Activated T-cell treated with anti-CD3 and anti-CD28 coated beads, Interleukin-2, amount 50 U/mL, for 4 hours (primary cell): ENCODE data around the gene DTL. TPM values are rescaled to one million over a fixed set of nuclear protein-coding genes. Genes with fewer than 3 reads are reported as not detected.
A peak's percentile ranks its signal among the peaks of the same experiment; 100 is the strongest.

ENCODE experiments used
- ATAC-seq, 2 donors: fragments of 200-7000 bp; cut with Tn5 transposase; one replicate each; pipeline ENCODE4 v1.10.0; 2021
- DNase-seq: peaks from one replicate; pipeline ENCODE4 v3.0.0-alpha.2; 2020
- H3K27me3 Mint-ChIP-seq: one replicate; pipeline ENCODE4 v1.8.0; 2021; ENCODE audit warnings: low read depth, mixed read lengths
- H3K36me3 Mint-ChIP-seq: one replicate; pipeline ENCODE4 v1.8.0; 2022; ENCODE audit warnings: mixed read lengths; ENCODE audit not compliant: insufficient read depth
- H3K4me1 Mint-ChIP-seq: one replicate; pipeline ENCODE4 v1.8.0; 2021; ENCODE audit warnings: low read depth, mixed read lengths
- H3K4me3 Mint-ChIP-seq: one replicate; pipeline ENCODE4 v1.8.0; 2021; ENCODE audit warnings: mild to moderate bottlenecking, moderate library complexity, mixed read lengths
- H3K9me3 Mint-ChIP-seq: one replicate; pipeline ENCODE4 v1.8.0; 2021; ENCODE audit warnings: mixed read lengths
- total RNA-seq, 3 donors: library from RNA; stranded (reverse); gene quantifications; one replicate each; pipeline ENCODE4 v1.2.1, GENCODE V29; 2021

DTL gene
- total RNA-seq, 3 donors from 2014 or later, result 47.7 to 74.5 (median 65.2) TPM

GRCh38 chr1:212118872-212119260 lies 83.3 kb downstream of the DTL start:
- H3K27me3 Mint-ChIP-seq, result no peaks in the 10 kb centered on the region
- no peak for ATAC-seq

DNA sequence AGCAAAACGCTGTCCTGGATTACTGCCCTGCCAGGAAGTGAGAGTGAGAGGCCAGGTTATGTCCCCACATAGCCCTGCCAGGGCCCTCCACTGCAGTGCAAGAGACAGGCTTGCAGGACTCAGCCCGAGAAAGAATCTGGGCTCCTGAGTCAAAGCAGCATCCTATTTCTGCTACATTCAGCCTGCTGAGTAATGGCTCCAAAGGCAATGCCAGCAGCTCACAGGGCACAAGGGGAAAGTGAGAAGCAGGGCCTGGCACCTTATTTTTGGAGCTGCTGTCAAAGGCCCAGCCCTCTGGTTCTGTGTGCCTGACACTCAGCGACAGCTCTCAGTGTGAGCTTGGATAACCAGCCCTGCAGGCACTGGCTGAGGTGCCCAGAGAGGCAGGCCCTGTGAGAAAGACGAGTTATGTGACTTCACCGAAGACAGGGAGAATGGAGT lies 83.9 kb downstream of the DTL start:
- ATAC-seq (no peak), DNase-seq (no peak)
- H3K36me3 Mint-ChIP-seq, result no peaks in the 10 kb centered on the region
- H3K9me3 Mint-ChIP-seq, result no peaks in the 10 kb centered on the region
- no peak overlapping the region for H3K4me3 Mint-ChIP-seq
- H3K27me3 Mint-ChIP-seq, result no peaks in the 10 kb centered on the region
- H3K4me1 Mint-ChIP-seq, result no peaks in the 10 kb centered on the region

More at GRCh38 chr1:212118872-212119260, 83.3 kb downstream of the DTL start:
- no peaks in the 10 kb centered on the region for H3K9me3 Mint-ChIP-seq
- no peaks in the 10 kb centered on the region for H3K4me1 Mint-ChIP-seq
- H3K4me3 Mint-ChIP-seq, result no peak overlapping the region
- no peaks in the 10 kb centered on the region for H3K36me3 Mint-ChIP-seq
- DNase-seq, result no peak

GRCh38 chr1:212119863-212120262 lies 84.3 kb downstream of the DTL start:
- Mint-ChIP-seq H3K4me3 (no peak overlapping the region), H3K9me3 (no peaks in the 10 kb centered on the region), H3K27me3 (no peaks in the 10 kb centered on the region), H3K4me1 (peaks cover under 1% of the 10 kb centered on the region), H3K36me3 (no peaks in the 10 kb centered on the region)
- ATAC-seq (no peak), DNase-seq (no peak)

DNA sequence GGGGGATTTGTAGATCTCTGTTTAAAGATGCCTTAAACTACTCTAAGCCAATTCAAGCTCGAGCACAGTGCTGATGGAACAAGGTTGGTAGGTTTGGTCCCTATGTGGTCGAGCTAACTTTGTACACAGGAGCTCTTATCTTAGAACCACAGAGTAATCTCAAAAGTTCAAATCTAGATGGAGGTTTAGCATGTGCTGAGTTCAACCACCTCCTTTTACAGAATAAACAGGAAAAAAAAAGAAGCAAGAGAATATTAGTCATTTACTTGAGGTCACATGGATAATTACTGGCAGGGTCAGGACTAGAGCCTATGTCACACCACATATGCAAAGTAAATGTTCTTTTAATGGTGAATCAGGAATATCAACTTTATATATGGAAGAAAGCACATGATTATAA lies 86.2 kb downstream of the DTL start:
- Mint-ChIP-seq H3K27me3 (no peaks in the 10 kb centered on the region), H3K36me3 (no peaks in the 10 kb centered on the region)
- ATAC-seq, result peak in 1 of 2 donors; percentile 55

GRCh38 chr1:212124690-212125582 lies 89.4 kb downstream of the DTL start:
- H3K36me3 Mint-ChIP-seq, result no peaks in the 10 kb centered on the region
- ATAC-seq, result no peak
- DNase-seq, result no peak

More for the DNA sequence above, 86.2 kb downstream of the DTL start:
- Mint-ChIP-seq H3K4me1 (peaks cover 5% of the 10 kb centered on the region), H3K9me3 (no peaks in the 10 kb centered on the region), H3K4me3 (no peak overlapping the region)
- no peak for DNase-seq

GRCh38 chr1:212125654-212126053 lies 90.1 kb downstream of the DTL start:
- Mint-ChIP-seq H3K27me3 (no peaks in the 10 kb centered on the region), H3K36me3 (no peaks in the 10 kb centered on the region), H3K9me3 (no peaks in the 10 kb centered on the region), H3K4me1 (peaks cover 5% of the 10 kb centered on the region), H3K4me3 (no peak overlapping the region)
- ATAC-seq, result no peak
- DNase-seq, result no peak

More at GRCh38 chr1:212124690-212125582, 89.4 kb downstream of the DTL start:
- Mint-ChIP-seq H3K4me1 (peaks cover 5% of the 10 kb centered on the region), H3K27me3 (no peaks in the 10 kb centered on the region), H3K4me3 (no peak overlapping the region), H3K9me3 (no peaks in the 10 kb centered on the region)

DNA sequence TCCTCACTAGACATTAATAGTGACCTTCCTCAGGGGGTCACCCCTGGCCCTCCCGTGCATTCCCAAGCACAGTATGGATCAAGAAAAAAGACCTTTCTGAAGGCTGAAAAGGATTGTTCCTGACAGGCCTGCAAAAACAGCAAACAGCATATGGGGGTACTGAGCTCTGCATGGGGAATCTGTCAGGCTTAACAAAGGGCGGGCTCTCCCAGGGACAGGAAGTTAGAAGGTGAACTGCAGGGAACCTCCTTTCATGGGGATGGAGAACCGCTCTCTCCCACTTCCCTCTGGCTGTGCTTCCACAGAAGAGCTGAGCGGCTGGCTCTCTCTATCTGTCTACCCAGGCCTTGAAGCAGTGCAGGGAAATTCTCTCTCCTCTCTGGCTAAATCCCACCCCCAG lies 91.7 kb downstream of the DTL start:
- ATAC-seq (no peak), DNase-seq (no peak)
- Mint-ChIP-seq H3K27me3 (no peaks in the 10 kb centered on the region), H3K36me3 (peaks cover 2% of the 10 kb centered on the region), H3K4me1 (peaks cover 5% of the 10 kb centered on the region), H3K9me3 (no peaks in the 10 kb centered on the region), H3K4me3 (no peak overlapping the region)

GRCh38 chr1:212129781-212130180 lies 94.2 kb downstream of the DTL start:
- DNase-seq, result no peak

GRCh38 chr1:212132025-212132424 lies 96.5 kb downstream of the DTL start:
- H3K4me3 Mint-ChIP-seq, result no peak overlapping the region
- peak; percentile 46 to 53 for ATAC-seq

More at GRCh38 chr1:212129781-212130180, 94.2 kb downstream of the DTL start:
- ATAC-seq, result no peak
- H3K4me1 Mint-ChIP-seq, result peaks cover 5% of the 10 kb centered on the region
- H3K36me3 Mint-ChIP-seq, result peaks cover 4% of the 10 kb centered on the region
- H3K4me3 Mint-ChIP-seq, result no peak overlapping the region
- peaks cover 4% of the 10 kb centered on the region for H3K9me3 Mint-ChIP-seq
- H3K27me3 Mint-ChIP-seq, result no peaks in the 10 kb centered on the region

GRCh38 chr1:212133319-212133718 lies 97.8 kb downstream of the DTL start:
- Mint-ChIP-seq H3K27me3 (no peaks in the 10 kb centered on the region), H3K4me1 (no peaks in the 10 kb centered on the region), H3K36me3 (peaks cover 4% of the 10 kb centered on the region), H3K4me3 (no peak overlapping the region), H3K9me3 (peaks cover 5% of the 10 kb centered on the region)
- no peak for DNase-seq
- ATAC-seq, result no peak

More at GRCh38 chr1:212132025-212132424, 96.5 kb downstream of the DTL start:
- no peak for DNase-seq
- no peaks in the 10 kb centered on the region for H3K27me3 Mint-ChIP-seq
- H3K9me3 Mint-ChIP-seq, result peaks cover 5% of the 10 kb centered on the region
- H3K36me3 Mint-ChIP-seq, result peaks cover 4% of the 10 kb centered on the region
- H3K4me1 Mint-ChIP-seq, result no peaks in the 10 kb centered on the region

- H3K36me3 Mint-ChIP-seq, result peaks cover 4% of the 10 kb centered on the region
- ATAC-seq (no peak), DNase-seq (no peak)
- no peaks in the 10 kb centered on the region for H3K4me1 Mint-ChIP-seq
- H3K9me3 Mint-ChIP-seq, result peaks cover 5% of the 10 kb centered on the region
- H3K4me3 Mint-ChIP-seq, result no peak overlapping the region
- no peaks in the 10 kb centered on the region for H3K27me3 Mint-ChIP-seq
Measured at GRCh38 chr1:212135166-212135565, 99.6 kb downstream of the DTL start.

- Mint-ChIP-seq H3K27me3 (no peaks in the 10 kb centered on the region), H3K4me3 (no peak overlapping the region), H3K4me1 (no peaks in the 10 kb centered on the region), H3K36me3 (peaks cover 3% of the 10 kb centered on the region), H3K9me3 (peaks cover 5% of the 10 kb centered on the region)
- ATAC-seq (no peak), DNase-seq (no peak)
Measured at GRCh38 chr1:212137854-212138253, 102.3 kb downstream of the DTL start.

DNA sequence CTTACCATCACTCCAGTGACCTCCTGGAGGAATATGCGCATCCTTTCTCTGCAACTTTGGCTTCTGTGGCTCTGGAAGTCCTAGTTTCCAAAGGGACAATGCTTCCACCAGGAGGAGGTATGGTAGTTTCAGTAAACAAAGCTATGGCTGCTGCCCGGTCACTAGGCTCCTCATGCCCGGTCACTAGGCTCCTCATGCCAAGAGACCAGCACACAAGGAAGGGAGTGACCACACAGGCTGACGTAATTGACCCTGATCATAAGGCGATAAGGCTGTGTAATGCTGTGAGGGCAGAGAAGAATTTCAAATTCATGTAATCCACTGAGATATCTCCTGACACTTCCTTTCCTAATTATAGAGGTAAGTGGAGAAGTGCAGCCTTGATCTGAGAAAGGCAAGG lies 102.9 kb downstream of the DTL start:
- Mint-ChIP-seq H3K27me3 (no peaks in the 10 kb centered on the region), H3K36me3 (peaks cover 3% of the 10 kb centered on the region)

DNA sequence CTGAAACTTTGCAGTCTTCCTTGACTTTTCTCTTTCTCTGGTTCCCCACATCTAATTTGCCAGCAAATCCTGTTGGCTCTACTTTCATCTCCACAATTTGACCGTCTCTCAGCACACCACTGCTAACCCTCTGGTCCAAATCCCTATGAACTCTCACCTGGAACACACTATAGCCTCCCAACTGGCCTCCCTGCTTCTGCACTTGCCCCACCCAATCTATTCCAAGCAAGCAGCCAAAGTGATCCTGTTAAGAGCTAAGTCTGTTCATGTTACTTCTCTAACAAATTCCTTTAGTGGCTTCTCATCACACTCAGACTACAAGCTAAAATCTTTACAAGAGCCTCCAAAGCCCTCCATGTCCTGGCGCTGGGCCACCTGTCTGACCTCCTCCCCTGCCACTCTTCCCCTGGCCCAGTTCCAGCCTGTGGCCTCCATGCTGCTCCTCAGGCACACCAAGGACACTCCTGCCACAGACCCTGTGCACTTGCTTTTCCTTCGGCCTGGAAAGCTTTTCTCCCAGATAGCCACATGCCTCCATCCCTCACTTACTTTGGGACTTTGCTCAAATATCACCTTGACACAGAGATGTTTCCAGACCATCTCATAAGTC lies 104.1 kb downstream of the DTL start:
- H3K27me3 Mint-ChIP-seq, result no peaks in the 10 kb centered on the region
- no peak for ATAC-seq
- no peak overlapping the region for H3K4me3 Mint-ChIP-seq
- no peaks in the 10 kb centered on the region for H3K4me1 Mint-ChIP-seq
- DNase-seq, result no peak
- peaks cover under 1% of the 10 kb centered on the region for H3K36me3 Mint-ChIP-seq
- H3K9me3 Mint-ChIP-seq, result peaks cover 2% of the 10 kb centered on the region

More for the DNA sequence above, 102.9 kb downstream of the DTL start:
- H3K4me3 Mint-ChIP-seq, result no peak overlapping the region
- DNase-seq (no peak), ATAC-seq (no peak)
- no peaks in the 10 kb centered on the region for H3K4me1 Mint-ChIP-seq
- H3K9me3 Mint-ChIP-seq, result peaks cover 5% of the 10 kb centered on the region

DNA sequence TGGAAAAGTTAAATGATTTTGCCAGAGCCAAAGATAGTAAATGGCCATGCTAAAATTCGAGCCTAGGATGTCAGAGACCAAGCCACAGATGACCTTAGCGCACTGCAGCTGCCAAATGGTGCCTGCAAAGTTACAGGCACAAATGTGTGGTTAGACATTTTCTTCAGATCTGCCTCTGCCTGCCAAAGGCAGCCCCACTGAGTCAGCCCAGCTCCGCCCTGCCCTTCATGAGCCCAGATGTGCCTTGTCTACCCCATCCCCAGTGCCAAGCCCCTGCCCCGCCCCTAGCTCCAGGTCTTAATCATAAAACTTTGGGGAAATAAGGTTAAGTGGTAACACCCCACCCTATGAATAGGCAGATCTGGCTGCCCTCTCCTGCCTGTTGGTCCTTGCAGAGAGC lies 105.9 kb downstream of the DTL start:
- ATAC-seq (no peak), DNase-seq (no peak)
- H3K4me1 Mint-ChIP-seq, result no peaks in the 10 kb centered on the region
- no peaks in the 10 kb centered on the region for H3K36me3 Mint-ChIP-seq
- H3K27me3 Mint-ChIP-seq, result no peaks in the 10 kb centered on the region
- H3K9me3 Mint-ChIP-seq, result no peaks in the 10 kb centered on the region
- no peak overlapping the region for H3K4me3 Mint-ChIP-seq
